Measurements from ENCODE around the gene LOXL4.

The LOXL4 gene

GRCh38 chr10:98287321-98287720 lies 19.3 kb upstream of the LOXL4 start:
- ATAC-seq (ENCODE audit: insufficient read depth, low read depth): no peak
- TF ChIP-seq, protein P1, sequence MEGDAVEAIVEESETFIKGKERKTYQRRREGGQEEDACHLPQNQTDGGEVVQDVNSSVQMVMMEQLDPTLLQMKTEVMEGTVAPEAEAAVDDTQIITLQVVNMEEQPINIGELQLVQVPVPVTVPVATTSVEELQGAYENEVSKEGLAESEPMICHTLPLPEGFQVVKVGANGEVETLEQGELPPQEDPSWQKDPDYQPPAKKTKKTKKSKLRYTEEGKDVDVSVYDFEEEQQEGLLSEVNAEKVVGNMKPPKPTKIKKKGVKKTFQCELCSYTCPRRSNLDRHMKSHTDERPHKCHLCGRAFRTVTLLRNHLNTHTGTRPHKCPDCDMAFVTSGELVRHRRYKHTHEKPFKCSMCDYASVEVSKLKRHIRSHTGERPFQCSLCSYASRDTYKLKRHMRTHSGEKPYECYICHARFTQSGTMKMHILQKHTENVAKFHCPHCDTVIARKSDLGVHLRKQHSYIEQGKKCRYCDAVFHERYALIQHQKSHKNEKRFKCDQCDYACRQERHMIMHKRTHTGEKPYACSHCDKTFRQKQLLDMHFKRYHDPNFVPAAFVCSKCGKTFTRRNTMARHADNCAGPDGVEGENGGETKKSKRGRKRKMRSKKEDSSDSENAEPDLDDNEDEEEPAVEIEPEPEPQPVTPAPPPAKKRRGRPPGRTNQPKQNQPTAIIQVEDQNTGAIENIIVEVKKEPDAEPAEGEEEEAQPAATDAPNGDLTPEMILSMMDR (IDR thresholded peaks at IDR 0.05; ENCODE audit: borderline replicate concordance, extremely low read depth, low read length, poor library complexity, severe bottlenecking): no peak
- no peak for TF ChIP-seq EZH2 (IDR thresholded peaks at IDR 0.05; ENCODE audit: borderline replicate concordance, low read depth, low read length, severe bottlenecking)
- H3K36me3 ChIP-seq (ENCODE audit: insufficient read depth, low read length): no peaks in the 10 kb centered on the region

GRCh38 chr10:98286419-98286818 lies 18.4 kb upstream of the LOXL4 start:
- DNase-seq (no peak), ATAC-seq (ENCODE audit: insufficient read depth, low read depth) (no peak)
- TF ChIP-seq EZH2 (IDR thresholded peaks at IDR 0.05; ENCODE audit: borderline replicate concordance, low read depth, low read length, severe bottlenecking): no peak
- TF ChIP-seq, protein P1 (IDR thresholded peaks at IDR 0.05; ENCODE audit: borderline replicate concordance, extremely low read depth, low read length, poor library complexity, severe bottlenecking): no peak
- H2AFZ ChIP-seq (ENCODE audit: low read depth, low read length): no peak overlapping the region
- H3K9me3 ChIP-seq (ENCODE audit: insufficient read depth, low read length, severe bottlenecking): no peaks in the 10 kb centered on the region
- H3K79me2 ChIP-seq (ENCODE audit: insufficient read depth, low read length): no peaks in the 10 kb centered on the region
- no peak overlapping the region for H3K9ac ChIP-seq (ENCODE audit: low read depth, low read length)
- H3K27ac ChIP-seq (ENCODE audit: low read length): no peak overlapping the region
- no peaks in the 10 kb centered on the region for H3K4me1 ChIP-seq (ENCODE audit: insufficient read depth, low read length)
- no peaks in the 10 kb centered on the region for H3K36me3 ChIP-seq (ENCODE audit: insufficient read depth, low read length)
- H3K4me2 ChIP-seq (ENCODE audit: insufficient read depth, low read length): no peak overlapping the region
- H3K4me3 ChIP-seq (ENCODE audit: low read depth in 1 of 2, low read length in 2 of 2): no peak overlapping the region
- H3K27me3 ChIP-seq (ENCODE audit: insufficient read depth, low read length, poor library complexity): peaks cover 13% of the 10 kb centered on the region
- H4K20me1 ChIP-seq (ENCODE audit: insufficient read depth, low read length): no peaks in the 10 kb centered on the region

More at GRCh38 chr10:98287321-98287720, 19.3 kb upstream of the LOXL4 start:
- Histone ChIP-seq H4K20me1 (ENCODE audit: insufficient read depth, low read length) (no peaks in the 10 kb centered on the region), H3K4me1 (ENCODE audit: insufficient read depth, low read length) (no peaks in the 10 kb centered on the region), H3K27me3 (ENCODE audit: insufficient read depth, low read length, poor library complexity) (peaks cover 8% of the 10 kb centered on the region), H3K27ac (ENCODE audit: low read length) (no peak overlapping the region), H3K4me3 (ENCODE audit: low read depth in 1 of 2, low read length in 2 of 2) (no peak overlapping the region), H3K4me2 (ENCODE audit: insufficient read depth, low read length) (no peak overlapping the region), H3K9me3 (ENCODE audit: insufficient read depth, low read length, severe bottlenecking) (no peaks in the 10 kb centered on the region), H3K9ac (ENCODE audit: low read depth, low read length) (no peak overlapping the region), H3K79me2 (ENCODE audit: insufficient read depth, low read length) (no peaks in the 10 kb centered on the region), H2AFZ (ENCODE audit: low read depth, low read length) (no peak overlapping the region)
- no peak for DNase-seq

DNA sequence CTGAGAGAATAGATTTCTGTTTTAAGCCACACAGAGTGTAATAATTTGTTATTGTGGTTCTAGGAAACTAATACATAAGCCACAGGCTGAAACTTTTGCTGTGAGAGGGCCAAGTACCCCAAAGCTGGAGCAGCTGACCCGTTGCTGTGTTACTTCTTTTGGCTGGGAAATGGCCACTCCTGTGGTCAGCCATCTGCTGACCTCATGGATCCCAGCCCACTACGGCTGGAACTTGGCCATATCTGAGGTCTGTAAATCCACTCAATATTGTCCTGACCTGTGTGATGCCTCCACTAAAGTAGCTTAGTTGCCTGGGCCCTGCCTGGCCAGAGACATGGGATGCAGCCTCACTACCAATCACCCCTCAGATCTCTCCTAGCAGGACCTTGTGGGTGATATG lies 17.4 kb upstream of the LOXL4 start:
- no peak overlapping the region for H3K4me3 ChIP-seq (ENCODE audit: low read depth in 1 of 2, low read length in 2 of 2)
- no peak overlapping the region for H3K27ac ChIP-seq (ENCODE audit: low read length)
- H2AFZ ChIP-seq (ENCODE audit: low read depth, low read length): no peak overlapping the region
- ATAC-seq (ENCODE audit: insufficient read depth, low read depth) (no peak), DNase-seq (no peak)
- H3K36me3 ChIP-seq (ENCODE audit: insufficient read depth, low read length): no peaks in the 10 kb centered on the region
- H3K79me2 ChIP-seq (ENCODE audit: insufficient read depth, low read length): no peaks in the 10 kb centered on the region
- no peaks in the 10 kb centered on the region for H3K4me1 ChIP-seq (ENCODE audit: insufficient read depth, low read length)
- H3K9ac ChIP-seq (ENCODE audit: low read depth, low read length): no peak overlapping the region
- H3K27me3 ChIP-seq (ENCODE audit: insufficient read depth, low read length, poor library complexity): peaks cover 10% of the 10 kb centered on the region
- TF ChIP-seq, protein P1 (IDR thresholded peaks at IDR 0.05; ENCODE audit: borderline replicate concordance, extremely low read depth, low read length, poor library complexity, severe bottlenecking): no peak
- no peak for TF ChIP-seq EZH2 (IDR thresholded peaks at IDR 0.05; ENCODE audit: borderline replicate concordance, low read depth, low read length, severe bottlenecking)
- H4K20me1 ChIP-seq (ENCODE audit: insufficient read depth, low read length): no peaks in the 10 kb centered on the region
- H3K4me2 ChIP-seq (ENCODE audit: insufficient read depth, low read length): no peak overlapping the region
- no peaks in the 10 kb centered on the region for H3K9me3 ChIP-seq (ENCODE audit: insufficient read depth, low read length, severe bottlenecking)

DNA sequence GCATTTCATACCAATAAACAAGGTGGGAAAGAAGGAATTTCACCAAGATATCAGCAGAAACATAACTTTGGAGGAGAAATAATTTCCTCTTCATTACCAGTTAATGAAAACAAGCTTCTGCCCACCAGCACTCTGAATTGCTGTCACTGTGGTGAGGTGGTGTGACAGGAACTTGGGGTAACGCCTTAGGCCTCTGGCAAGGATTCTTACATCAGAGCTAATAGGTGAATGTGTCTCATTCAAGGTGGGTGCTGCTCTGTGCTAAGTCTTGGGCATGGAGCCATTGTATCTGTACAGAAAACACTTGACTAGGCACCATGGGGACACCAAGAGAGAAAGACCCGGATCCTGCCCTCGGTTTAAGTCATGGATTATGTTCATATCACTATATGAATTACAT lies 8.3 kb upstream of the LOXL4 start:
- no peak for TF ChIP-seq EZH2 (IDR thresholded peaks at IDR 0.05; ENCODE audit: borderline replicate concordance, low read depth, low read length, severe bottlenecking)
- TF ChIP-seq, protein P1 (IDR thresholded peaks at IDR 0.05; ENCODE audit: borderline replicate concordance, extremely low read depth, low read length, poor library complexity, severe bottlenecking): no peak

More for the DNA sequence above, 8.3 kb upstream of the LOXL4 start:
- no peak overlapping the region for H3K9ac ChIP-seq (ENCODE audit: low read depth, low read length)
- H3K4me1 ChIP-seq (ENCODE audit: insufficient read depth, low read length): no peaks in the 10 kb centered on the region
- H3K9me3 ChIP-seq (ENCODE audit: insufficient read depth, low read length, severe bottlenecking): no peaks in the 10 kb centered on the region
- H3K36me3 ChIP-seq (ENCODE audit: insufficient read depth, low read length): no peaks in the 10 kb centered on the region
- no peak overlapping the region for H3K4me2 ChIP-seq (ENCODE audit: insufficient read depth, low read length)
- ATAC-seq (ENCODE audit: insufficient read depth, low read depth): no peak
- no peak overlapping the region for H3K27ac ChIP-seq (ENCODE audit: low read length)
- no peak overlapping the region for H2AFZ ChIP-seq (ENCODE audit: low read depth, low read length)
- H4K20me1 ChIP-seq (ENCODE audit: insufficient read depth, low read length): no peaks in the 10 kb centered on the region
- H3K27me3 ChIP-seq (ENCODE audit: insufficient read depth, low read length, poor library complexity): peaks cover 3% of the 10 kb centered on the region
- DNase-seq: no peak
- no peak overlapping the region for H3K4me3 ChIP-seq (ENCODE audit: low read depth in 1 of 2, low read length in 2 of 2)
- no peaks in the 10 kb centered on the region for H3K79me2 ChIP-seq (ENCODE audit: insufficient read depth, low read length)

Measured in DND-41 (cell line).